ENCODE data around the gene MBNL1. TPM values are rescaled to one million over a fixed set of nuclear protein-coding genes. Genes with fewer than 3 reads are reported as not detected.

MBNL1 gene
- total and polyA plus RNA-seq, 2 donors (not counting 3 experiments of a cell fraction or from before 2014, with no cell fraction given) = 179 to 362 TPM

DNA sequence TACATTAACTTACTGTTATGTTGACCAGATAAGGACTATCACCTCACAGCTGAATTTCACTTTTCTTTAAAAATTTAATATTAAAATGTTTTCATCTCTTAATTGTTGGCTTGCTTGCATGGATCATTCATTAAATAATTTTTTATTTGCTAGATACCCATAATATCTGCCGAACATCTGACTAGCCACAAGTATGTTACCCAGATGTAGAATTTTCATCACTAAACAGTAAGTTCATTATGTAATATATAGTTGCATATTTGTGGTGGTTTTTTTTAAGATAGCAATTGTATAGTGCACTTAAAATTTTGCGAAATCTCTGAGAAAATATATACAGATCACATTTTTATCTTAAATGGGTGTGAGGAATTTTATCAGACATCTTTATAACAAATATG is 190.4 kb downstream of the MBNL1 start:
- Histone ChIP-seq H2AFZ (ENCODE audit: low read depth, low read length) (no peak overlapping the region), H3K27ac (ENCODE audit: insufficient read depth, low read depth, low read length) (no peak overlapping the region), H3K4me3 (replicated peaks in 1 of 3; ENCODE audit: insufficient read depth in 1 of 3, low read depth in 1 of 3, low read length in 3 of 3) (no peak overlapping the region), H4K20me1 (replicated peaks; ENCODE audit: control insufficient read depth, extremely low read depth, insufficient read depth, low read length) (peaks cover 4% of the 10 kb centered on the region), H3K4me2 (ENCODE audit: insufficient read depth, low read length) (no peak overlapping the region), H3K36me3 (ENCODE audit: control insufficient read depth in 2 of 2, extremely low read depth in 1 of 2, insufficient read depth in 2 of 2, low read length in 2 of 2) (peaks cover 14 to 38% of the 10 kb centered on the region in 2 experiments), H3K9ac (replicated peaks; ENCODE audit: extremely low read depth, insufficient read depth, low read length) (no peak overlapping the region), H3K27me3 (ENCODE audit: control insufficient read depth in 2 of 2, insufficient read depth in 2 of 2, low read length in 2 of 2) (no peaks in the 10 kb centered on the region), H3K79me2 (ENCODE audit: control insufficient read depth, insufficient read depth, low read length) (peaks cover 26% of the 10 kb centered on the region), H3K4me1 (ENCODE audit: control insufficient read depth, extremely low read depth, insufficient read depth, low read length) (no peaks in the 10 kb centered on the region), H3K9me1 (replicated peaks; ENCODE audit: control insufficient read depth, extremely low read depth, insufficient read depth, low read length) (peaks cover 4% of the 10 kb centered on the region), H3K9me3 (replicated peaks; ENCODE audit: control insufficient read depth, insufficient read depth, low read length) (no peaks in the 10 kb centered on the region)
- dilution Hi-C loops (cut with MboI; ENCODE audit: extremely low pct_ligation_motif_present, low sequenced_read_pairs) (no loop called here), intact Hi-C loops (cut with micrococcal nuclease) (no loop called here)
- CTCF ChIA-PET = interaction anchor here (1.9 to 2.5 kb wide), 3 partner anchors 8 to 16 kb away, joined by 6 to 9 read pairs (median 7); no protein-coding TSS in a partner anchor
- FAIRE-seq (no peak), DNase-seq (ENCODE audit: low read depth, low spot score) (no peak)
- no peak for TF ChIP-seq FOS (IDR thresholded peaks at IDR 0.05; ENCODE audit: borderline replicate concordance, insufficient read depth, low read length)
- TF ChIP-seq EZH2 (IDR thresholded peaks at IDR 0.05; ENCODE audit: borderline replicate concordance, low read depth, low read length, severe bottlenecking) = no peak
- TF ChIP-seq POLR2AphosphoS5 (IDR thresholded peaks at IDR 0.05; ENCODE audit: insufficient read depth, low read depth, low read length) = no peak
- TF ChIP-seq MYC (IDR thresholded peaks at IDR 0.05; ENCODE audit: low read depth, low read length) = no peak
- TF ChIP-seq, protein P1, sequence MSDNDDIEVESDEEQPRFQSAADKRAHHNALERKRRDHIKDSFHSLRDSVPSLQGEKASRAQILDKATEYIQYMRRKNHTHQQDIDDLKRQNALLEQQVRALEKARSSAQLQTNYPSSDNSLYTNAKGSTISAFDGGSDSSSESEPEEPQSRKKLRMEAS (IDR thresholded peaks at IDR 0.05; ENCODE audit: insufficient read depth, insufficient read length) = no peak
- no peak for TF ChIP-seq POLR2A (IDR thresholded peaks at IDR 0.05; ENCODE audit: low read depth, low read length)
- no peak for TF ChIP-seq JUN (IDR thresholded peaks at IDR 0.05; ENCODE audit: borderline replicate concordance, insufficient read depth, insufficient read length, low read depth)
- TF ChIP-seq, protein P2, sequence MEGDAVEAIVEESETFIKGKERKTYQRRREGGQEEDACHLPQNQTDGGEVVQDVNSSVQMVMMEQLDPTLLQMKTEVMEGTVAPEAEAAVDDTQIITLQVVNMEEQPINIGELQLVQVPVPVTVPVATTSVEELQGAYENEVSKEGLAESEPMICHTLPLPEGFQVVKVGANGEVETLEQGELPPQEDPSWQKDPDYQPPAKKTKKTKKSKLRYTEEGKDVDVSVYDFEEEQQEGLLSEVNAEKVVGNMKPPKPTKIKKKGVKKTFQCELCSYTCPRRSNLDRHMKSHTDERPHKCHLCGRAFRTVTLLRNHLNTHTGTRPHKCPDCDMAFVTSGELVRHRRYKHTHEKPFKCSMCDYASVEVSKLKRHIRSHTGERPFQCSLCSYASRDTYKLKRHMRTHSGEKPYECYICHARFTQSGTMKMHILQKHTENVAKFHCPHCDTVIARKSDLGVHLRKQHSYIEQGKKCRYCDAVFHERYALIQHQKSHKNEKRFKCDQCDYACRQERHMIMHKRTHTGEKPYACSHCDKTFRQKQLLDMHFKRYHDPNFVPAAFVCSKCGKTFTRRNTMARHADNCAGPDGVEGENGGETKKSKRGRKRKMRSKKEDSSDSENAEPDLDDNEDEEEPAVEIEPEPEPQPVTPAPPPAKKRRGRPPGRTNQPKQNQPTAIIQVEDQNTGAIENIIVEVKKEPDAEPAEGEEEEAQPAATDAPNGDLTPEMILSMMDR (IDR thresholded peaks at IDR 0.05; ENCODE audit: extremely low read depth in 1 of 2, insufficient read depth in 1 of 2, low read depth in 1 of 2, low read length in 2 of 2) = no peak
- TF ChIP-seq GATA2 (IDR thresholded peaks at IDR 0.05; ENCODE audit: insufficient read depth, insufficient read length, low read depth, low read length) = no peak
- BruUV-seq (replicated peaks) = no TSS peak
- POLR2A ChIA-PET = no interaction called here
